K562 (cell line): Measurements from ENCODE around the gene TEX14. TPM values are rescaled to one million over a fixed set of nuclear protein-coding genes. Genes with fewer than 3 reads are reported as not detected.
A peak's percentile ranks its signal among the peaks of the same experiment; 100 is the strongest.

ENCODE experiments used
- ATAC-seq: fragments of 200-7000 bp; cut with Tn5 transposase; 3 replicates; pipeline ENCODE4 v1.9.1; 2020; ENCODE audit warnings: moderate library complexity
- BruUV-seq: library from RNA; stranded (reverse); fragments of 400-500 nt; replicated peaks from 2 replicates; lab custom pipeline; 2021; lab: Mats Ljungman, UMichigan
- CTCF ChIA-PET: fragments of 300-600 bp; formaldehyde crosslinking; extraction: SDS; loops from one replicate; lab custom pipeline; 2021; ENCODE audit warnings: low intra/inter-chr PET ratio; lab: Yijun Ruan, JAX
- POLR2A ChIA-PET: fragments of 300-600, 350-650 bp; sonication (Branson Sonifier 250); formaldehyde crosslinking; extraction: SDS; loops from one replicate; lab custom pipeline; 2021; ENCODE audit warnings: antibody characterized with exemption, inconsistent platforms; lab: Yijun Ruan, JAX
- DNase-seq, 4 experiments: peaks; one replicate each; pipeline versions ENCODE4 v3.0.0 to v3.0.0-alpha.2; 2011 to 2018; ENCODE audit warnings: low spot score in 3 of 4, mixed read lengths in 3 of 4; ENCODE audit errors: extremely low read depth in 1 of 4
- FAIRE-seq: peaks from 2 replicates; lab custom pipeline; 2011; peaks lifted over from hg19 to GRCh38; lab: Jason Lieb, UNC
- H2AFZ ChIP-seq: 2 replicates; pipeline ENCODE4 v1.6.0; 2011; ENCODE audit warnings: low read depth, low read length, control low read depth, inconsistent platforms
- H3K27ac ChIP-seq: fragments of 200-600 bp; 3 replicates; pipeline ENCODE4 v1.8.0; 2011; ENCODE audit warnings: low read depth, mild to moderate bottlenecking, control low read depth, inconsistent platforms, low read length, moderate library complexity, mixed read lengths; ENCODE audit errors: extremely low read depth
- H3K27me3 ChIP-seq, 2 experiments: fragments of 300-600 bp in 1 of 2; 2 replicates in 1 of 2; 3 replicates in 1 of 2; pipeline versions ENCODE4 v1.6.0 to v1.8.0; 2011; ENCODE audit warnings: inconsistent platforms in 2 of 2, low read length in 2 of 2, mild to moderate bottlenecking in 1 of 2, mixed read lengths in 1 of 2, moderate library complexity in 1 of 2; ENCODE audit not compliant: control insufficient read depth in 2 of 2, insufficient read depth in 2 of 2
- H3K36me3 ChIP-seq: fragments of 300-600 bp; 3 replicates; pipeline ENCODE4 v1.8.0; 2011; ENCODE audit warnings: mild to moderate bottlenecking, low read length, inconsistent platforms; ENCODE audit not compliant: control insufficient read depth, insufficient read depth
- H3K4me1 ChIP-seq, 2 experiments: fragments of 200-600 bp in 1 of 2; replicated peaks in 1 of 2; 2 replicates in 1 of 2; 3 replicates in 1 of 2; pipeline versions ENCODE4 v1.5.1 to v1.8.0; 2011; ENCODE audit warnings: inconsistent platforms in 2 of 2, low read length in 2 of 2, mild to moderate bottlenecking in 1 of 2, mixed read lengths in 1 of 2, moderate library complexity in 1 of 2; ENCODE audit not compliant: control insufficient read depth in 2 of 2, insufficient read depth in 2 of 2
- H3K4me2 ChIP-seq: 2 replicates; pipeline ENCODE4 v1.6.1; 2011; ENCODE audit warnings: low read length, control low read depth, inconsistent platforms, mixed read lengths; ENCODE audit not compliant: insufficient read depth
- H3K4me3 ChIP-seq: fragments of 200-600 bp; sonication (generic), shearing (Covaris generic); 2 replicates; pipeline ENCODE4 v1.5.1; 2016; ENCODE audit warnings: control low read depth, inconsistent platforms
- H3K79me2 ChIP-seq: fragments of 200-600 bp; 3 replicates; pipeline ENCODE4 v1.8.0; 2011; ENCODE audit warnings: low read length, inconsistent platforms; ENCODE audit not compliant: control insufficient read depth, insufficient read depth
- H3K9ac ChIP-seq, 2 experiments: 2 replicates each; pipeline versions ENCODE4 v1.6.0 to v1.6.1; 2011; ENCODE audit warnings: low read depth in 2 of 2, low read length in 2 of 2, control low read depth in 1 of 2, inconsistent platforms in 1 of 2, mild to moderate bottlenecking in 1 of 2, mixed read lengths in 1 of 2; ENCODE audit not compliant: insufficient read depth in 1 of 2
- H3K9me1 ChIP-seq: one replicate; pipeline ENCODE4 v1.6.0; 2011; ENCODE audit warnings: inconsistent platforms, mild to moderate bottlenecking, low read length, moderate library complexity; ENCODE audit not compliant: control insufficient read depth, insufficient read depth
- H3K9me3 ChIP-seq: replicated peaks from 2 replicates; pipeline ENCODE4 v1.5.1; 2011; ENCODE audit warnings: low read depth, low read length, inconsistent platforms; ENCODE audit not compliant: control insufficient read depth, insufficient read depth
- H4K20me1 ChIP-seq: replicated peaks from 2 replicates; pipeline ENCODE4 v1.6.1; 2011; ENCODE audit warnings: low read length, inconsistent platforms, mixed read lengths; ENCODE audit not compliant: control insufficient read depth, insufficient read depth
- ATF6 ChIP-seq: sonication (generic); formaldehyde crosslinking; IDR thresholded peaks from 2 replicates; pipeline ENCODE4 v1.4.0; 2020; ENCODE audit warnings: mild to moderate bottlenecking, missing genetic modification reagents
- DACH1 ChIP-seq: fragments of 450-650 bp; IDR thresholded peaks from 2 replicates; pipeline ENCODE4 v1.6.1; 2018; ENCODE audit not compliant: partially characterized antibody
- HDAC2 ChIP-seq: fragments of 450-650 bp; IDR thresholded peaks from 2 replicates; pipeline ENCODE4 v1.6.1; 2016; ENCODE audit warnings: mild to moderate bottlenecking
- MCM3 ChIP-seq: fragments of 450-650 bp; IDR thresholded peaks from 2 replicates; pipeline ENCODE4 v1.6.1; 2016
- NFE2 ChIP-seq: IDR thresholded peaks from 2 replicates; pipeline ENCODE4 v1.6.1; 2014; ENCODE audit warnings: antibody characterized with exemption, low read depth
- SMC3 ChIP-seq: conservative IDR thresholded peaks from 2 replicates; pipeline ENCODE4 v1.6.1; 2011; ENCODE audit warnings: low read depth, low read length, improper control_type of control experiment; ENCODE audit not compliant: insufficient read depth
- TCF3 ChIP-seq: sonication (generic); formaldehyde crosslinking; IDR thresholded peaks from 2 replicates; pipeline ENCODE4 v1.4.0; 2020; ENCODE audit warnings: mild to moderate bottlenecking, missing genetic modification reagents
- THAP12 ChIP-seq: fragments of 250-450 bp; sonication (Bioruptor Pico); IDR thresholded peaks from 2 replicates; pipeline ENCODE4 v1.9.0; 2021; ENCODE audit warnings: mild to moderate bottlenecking, inconsistent platforms
- ZNF12 ChIP-seq: sonication (generic); formaldehyde crosslinking; IDR thresholded peaks from 2 replicates; pipeline ENCODE4 v1.4.0; 2020; ENCODE audit warnings: mild to moderate bottlenecking, missing genetic modification reagents
- ZNF696 ChIP-seq: fragments of 250-450 bp; sonication (Bioruptor Pico); conservative IDR thresholded peaks from 2 replicates; pipeline ENCODE4 v1.4.0; 2020; ENCODE audit warnings: mild to moderate bottlenecking, moderate library complexity
- WGBS: fragments of 100-300 bp; shearing (Covaris generic); methylation state at CpG from one replicate; pipeline ENCODE4 v1.1.6; 2016; ENCODE audit warnings: low coverage, mixed read lengths; ENCODE audit not compliant: insufficient coverage; ENCODE audit errors: missing lambda C conversion rate; 5-methylcytosine and 5-hydroxymethylcytosine counted together
- in situ Hi-C: fragments of 300-500 bp; cut with MboI; formaldehyde crosslinking; loops from 4 replicates; pipeline ENCODE4 v1.15.0; 2018; ENCODE audit warnings: inconsistent platforms, mixed read lengths
- intact Hi-C: fragments of 100-400 bp; cut with micrococcal nuclease; formaldehyde crosslinking; loops from 2 replicates; pipeline ENCODE4 v1.14.2; 2022
- polyA plus RNA-seq, 8 experiments: library from polyadenylated mRNA; depleted of rRNA in 4 of 8; stranded (reverse) in 5 of 8; unstranded in 3 of 8; fragments of >200 nt; fragmentation: Nextera tagmentation in 2 of 8; fragmentation: Illumina TruSeq in 1 of 8; extraction: Ambion mirVana in 2 of 8; extraction: Trizol in 1 of 8; gene quantifications; 2 replicates each; pipeline versions ENCODE4 v1.2.1 to v1.2.3, GENCODE V29; 2011 to 2014; ENCODE audit warnings: inconsistent platforms in 1 of 8, missing spikeins in 1 of 8
- total RNA-seq, 7 experiments: library from RNA; depleted of rRNA in 6 of 7; stranded (reverse); fragments of >200 nt in 6 of 7; fragmentation: Illumina TruSeq in 2 of 7; extraction: Trizol in 2 of 7; gene quantifications; 2 replicates each; pipeline versions ENCODE4 v1.2.1 to v1.2.3, GENCODE V29; 2011 to 2021; ENCODE audit warnings: low replicate concordance in 1 of 7
- TF ChIP-seq, protein P1 (sequence below), 3 experiments: fragments of 200-800 bp in 1 of 3; sonication (Bioruptor generic) in 1 of 3; sonication (generic) in 1 of 3; formaldehyde crosslinking in 1 of 3; IDR thresholded peaks; 2 replicates each; pipeline versions ENCODE4 v1.6.1 to v1.8.0; 2016 to 2022; ENCODE audit warnings: mild to moderate bottlenecking in 2 of 3, missing compliant biosample characterization in 2 of 3, missing genetic modification characterization in 2 of 3, missing genetic modification reagents in 1 of 3
- TF ChIP-seq, protein P2 (sequence below): fragments of 250-450 bp; sonication (Bioruptor Pico); IDR thresholded peaks from 2 replicates; pipeline ENCODE4 v1.8.0; 2021; ENCODE audit warnings: moderate library complexity, mild to moderate bottlenecking, inconsistent platforms
- TF ChIP-seq, protein P3 (sequence below): sonication (generic); formaldehyde crosslinking; IDR thresholded peaks from 2 replicates; pipeline ENCODE4 v1.8.1; 2022; ENCODE audit warnings: missing genetic modification reagents

Gene TEX14
- total and polyA plus RNA-seq, 9 of the 15 experiments (the other 6 are each of a cell fraction or from before 2014, with no cell fraction given) = 0.05 to 0.12 (median 0.09) TPM; not detected in 1

DNA sequence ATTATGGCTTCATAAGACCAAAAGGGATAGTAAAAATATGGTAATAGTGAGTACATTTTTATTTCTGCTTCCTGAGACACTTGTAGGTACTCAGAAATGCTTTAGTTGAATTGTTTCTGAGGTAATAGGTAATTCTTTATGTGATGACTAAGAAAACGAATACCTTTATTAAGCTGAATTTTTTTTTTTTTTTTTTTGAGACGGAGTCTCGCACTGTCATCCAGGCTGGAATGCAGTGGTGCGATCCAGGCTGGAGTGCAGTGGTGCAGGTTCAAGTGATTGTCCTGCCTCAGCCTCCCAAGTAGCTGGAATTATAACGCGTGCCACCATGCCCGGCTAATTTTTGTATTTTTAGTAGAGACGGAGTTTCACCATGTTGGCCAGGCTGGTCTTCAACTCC is 2.5 kb upstream of the TEX14 start:
- Histone ChIP-seq H3K27me3 (no peaks in the 10 kb centered on the region), H3K4me3 (peak overlapping the region; percentile 52; the same call in 1 of the 2 replicates), H3K4me1 (peaks cover 6% of the 10 kb centered on the region in 2 experiments), H3K9ac (peak overlapping the region in 1 of 2 experiments; percentile 29; a peak in 2 of 4 replicates), H3K36me3 (peaks cover 29% of the 10 kb centered on the region), H4K20me1 (no peaks in the 10 kb centered on the region), H3K79me2 (peaks cover 32% of the 10 kb centered on the region), H3K27ac (no peak overlapping the region), H3K4me2 (peak overlapping the region; percentile 87; the same call in 1 of the 2 replicates), H2AFZ (no peak overlapping the region), H3K9me1 (no peaks in the 10 kb centered on the region), H3K9me3 (peaks cover 3% of the 10 kb centered on the region)
- in situ Hi-C loops (no loop called here), intact Hi-C loops (no loop called here)
- no peak for FAIRE-seq
- POLR2A ChIA-PET = interaction anchor here (4.5 kb wide), 1 partner anchor 63 kb away, joined by 41 read pairs; no protein-coding TSS in a partner anchor
- BruUV-seq = no TSS peak
- no peak for ATAC-seq
- WGBS = 87% methylated on average over 8 of the region's 8 CpGs
- CTCF ChIA-PET = no interaction called here
- no peak for DNase-seq
- TF ChIP-seq THAP12 = no peak
- TF ChIP-seq DACH1 = no peak
- no peak for TF ChIP-seq ATF6 (CRISPR knock-in tag)
- TF ChIP-seq MCM3 = no peak
- TF ChIP-seq, protein P1, sequence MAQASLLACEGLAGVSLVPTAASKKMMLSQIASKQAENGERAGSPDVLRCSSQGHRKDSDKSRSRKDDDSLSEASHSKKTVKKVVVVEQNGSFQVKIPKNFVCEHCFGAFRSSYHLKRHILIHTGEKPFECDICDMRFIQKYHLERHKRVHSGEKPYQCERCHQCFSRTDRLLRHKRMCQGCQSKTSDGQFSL (CRISPR knock-in tag; IDR thresholded peaks at IDR 0.05) = no peak
- TF ChIP-seq, protein P1 (tag; IDR thresholded peaks at IDR 0.05) = no peak
- TF ChIP-seq, protein P2, sequence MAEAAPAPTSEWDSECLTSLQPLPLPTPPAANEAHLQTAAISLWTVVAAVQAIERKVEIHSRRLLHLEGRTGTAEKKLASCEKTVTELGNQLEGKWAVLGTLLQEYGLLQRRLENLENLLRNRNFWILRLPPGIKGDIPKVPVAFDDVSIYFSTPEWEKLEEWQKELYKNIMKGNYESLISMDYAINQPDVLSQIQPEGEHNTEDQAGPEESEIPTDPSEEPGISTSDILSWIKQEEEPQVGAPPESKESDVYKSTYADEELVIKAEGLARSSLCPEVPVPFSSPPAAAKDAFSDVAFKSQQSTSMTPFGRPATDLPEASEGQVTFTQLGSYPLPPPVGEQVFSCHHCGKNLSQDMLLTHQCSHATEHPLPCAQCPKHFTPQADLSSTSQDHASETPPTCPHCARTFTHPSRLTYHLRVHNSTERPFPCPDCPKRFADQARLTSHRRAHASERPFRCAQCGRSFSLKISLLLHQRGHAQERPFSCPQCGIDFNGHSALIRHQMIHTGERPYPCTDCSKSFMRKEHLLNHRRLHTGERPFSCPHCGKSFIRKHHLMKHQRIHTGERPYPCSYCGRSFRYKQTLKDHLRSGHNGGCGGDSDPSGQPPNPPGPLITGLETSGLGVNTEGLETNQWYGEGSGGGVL (CRISPR knock-in tag) = no peak
- no peak for TF ChIP-seq SMC3
- TF ChIP-seq TCF3 (CRISPR knock-in tag) = no peak
- no peak for TF ChIP-seq HDAC2
- TF ChIP-seq, protein P3, sequence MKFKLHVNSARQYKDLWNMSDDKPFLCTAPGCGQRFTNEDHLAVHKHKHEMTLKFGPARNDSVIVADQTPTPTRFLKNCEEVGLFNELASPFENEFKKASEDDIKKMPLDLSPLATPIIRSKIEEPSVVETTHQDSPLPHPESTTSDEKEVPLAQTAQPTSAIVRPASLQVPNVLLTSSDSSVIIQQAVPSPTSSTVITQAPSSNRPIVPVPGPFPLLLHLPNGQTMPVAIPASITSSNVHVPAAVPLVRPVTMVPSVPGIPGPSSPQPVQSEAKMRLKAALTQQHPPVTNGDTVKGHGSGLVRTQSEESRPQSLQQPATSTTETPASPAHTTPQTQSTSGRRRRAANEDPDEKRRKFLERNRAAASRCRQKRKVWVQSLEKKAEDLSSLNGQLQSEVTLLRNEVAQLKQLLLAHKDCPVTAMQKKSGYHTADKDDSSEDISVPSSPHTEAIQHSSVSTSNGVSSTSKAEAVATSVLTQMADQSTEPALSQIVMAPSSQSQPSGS = no peak
- TF ChIP-seq ZNF12 (CRISPR knock-in tag) = no peak
- no peak for TF ChIP-seq ZNF696 (CRISPR knock-in tag)
- TF ChIP-seq NFE2 = no peak
